Loucy (cell line): ENCODE results near the gene VCX3A.

ENCODE experiments used
- H2AFZ ChIP-seq: fragments of 200-600 bp; sonication (generic); 2 replicates; pipeline ENCODE4 v1.6.0; 2016; ENCODE audit warnings: antibody characterized with exemption, mild to moderate bottlenecking, low read length, moderate library complexity
- H3F3A ChIP-seq: fragments of 200-600 bp; 2 replicates; pipeline ENCODE4 v1.6.0; 2016; ENCODE audit warnings: antibody characterized with exemption, low read depth, mild to moderate bottlenecking
- H3K27me3 ChIP-seq: fragments of 200-600 bp; sonication (generic); 2 replicates; pipeline ENCODE4 v1.6.1; 2014; ENCODE audit warnings: low read length, mild to moderate bottlenecking; ENCODE audit not compliant: insufficient read depth, poor library complexity, severe bottlenecking
- H3K36me3 ChIP-seq: fragments of 200-600 bp; sonication (generic); 2 replicates; pipeline ENCODE4 v1.6.1; 2016; ENCODE audit warnings: low read length; ENCODE audit not compliant: insufficient read depth
- H3K4me1 ChIP-seq: fragments of 200-600 bp; sonication (generic); 2 replicates; pipeline ENCODE4 v1.5.1; 2014; ENCODE audit warnings: low read length, mild to moderate bottlenecking; ENCODE audit not compliant: insufficient read depth, poor library complexity, severe bottlenecking
- H3K4me2 ChIP-seq: fragments of 200-600 bp; sonication (generic); 2 replicates; pipeline ENCODE4 v1.6.0; 2014; ENCODE audit warnings: antibody characterized with exemption, low read length, low read depth, mild to moderate bottlenecking; ENCODE audit not compliant: poor library complexity, severe bottlenecking
- H3K4me3 ChIP-seq: fragments of 200-600 bp; sonication (generic); 2 replicates; pipeline ENCODE4 v1.5.1; 2014; ENCODE audit warnings: low read length, mild to moderate bottlenecking, mixed read lengths; ENCODE audit not compliant: poor library complexity, severe bottlenecking
- H3K79me2 ChIP-seq: fragments of 200-600 bp; sonication (generic); 2 replicates; pipeline ENCODE4 v1.6.1; 2014; ENCODE audit warnings: low read length; ENCODE audit not compliant: insufficient read depth
- H3K9ac ChIP-seq: fragments of 200-600 bp; sonication (generic); 2 replicates; pipeline ENCODE4 v1.6.0; 2014; ENCODE audit warnings: mild to moderate bottlenecking, low read depth, low read length, moderate library complexity; ENCODE audit not compliant: poor library complexity, severe bottlenecking
- H3K9me2 ChIP-seq: fragments of 200-600 bp; sonication (generic); replicated peaks from 2 replicates; pipeline ENCODE4 v1.6.1; 2016; ENCODE audit warnings: low read depth, low read length, mixed read lengths
- H3K9me3 ChIP-seq: fragments of 200-600 bp; sonication (generic); 2 replicates; pipeline ENCODE4 v1.6.1; 2014; ENCODE audit warnings: mild to moderate bottlenecking, antibody characterized with exemption, low read length, low read depth; ENCODE audit not compliant: insufficient read depth
- H4K20me1 ChIP-seq: fragments of 200-600 bp; sonication (generic); 2 replicates; pipeline ENCODE4 v1.6.0; 2014; ENCODE audit warnings: antibody characterized with exemption, low read length, mild to moderate bottlenecking; ENCODE audit not compliant: insufficient read depth, poor library complexity, severe bottlenecking
- CTCF ChIP-seq: fragments of 200-600 bp; sonication (generic); conservative IDR thresholded peaks from 2 replicates; pipeline ENCODE4 v1.5.1; 2014; ENCODE audit warnings: mild to moderate bottlenecking, antibody characterized with exemption, low read length
- EZH2phosphoT487 ChIP-seq: fragments of 200-600 bp; IDR thresholded peaks from 2 replicates; pipeline ENCODE4 v1.6.1; 2018; ENCODE audit warnings: antibody characterized with exemption, mild to moderate bottlenecking, moderate library complexity, borderline replicate concordance

Gene VCX3A

GRCh38 chrX:6505960-6506359 lies 29.0 kb downstream of the VCX3A start:
- no peaks in the 10 kb centered on the region for H3K9me2 ChIP-seq
- no peaks in the 10 kb centered on the region for H3F3A ChIP-seq
- H2AFZ ChIP-seq: no peak overlapping the region
- no peak overlapping the region for H3K4me3 ChIP-seq
- no peaks in the 10 kb centered on the region for H3K36me3 ChIP-seq
- no peaks in the 10 kb centered on the region for H3K27me3 ChIP-seq
- no peak overlapping the region for H3K4me2 ChIP-seq
- H3K79me2 ChIP-seq: no peaks in the 10 kb centered on the region
- no peaks in the 10 kb centered on the region for H3K9me3 ChIP-seq
- H3K4me1 ChIP-seq: no peaks in the 10 kb centered on the region
- H4K20me1 ChIP-seq: no peaks in the 10 kb centered on the region
- no peak overlapping the region for H3K9ac ChIP-seq
- TF ChIP-seq CTCF: no peak
- TF ChIP-seq EZH2phosphoT487: no peak

- Histone ChIP-seq H2AFZ (no peak overlapping the region), H3K27me3 (no peaks in the 10 kb centered on the region), H3K9me3 (no peaks in the 10 kb centered on the region), H3K79me2 (no peaks in the 10 kb centered on the region), H4K20me1 (no peaks in the 10 kb centered on the region), H3K4me1 (no peaks in the 10 kb centered on the region), H3K9me2 (no peaks in the 10 kb centered on the region), H3K4me2 (no peak overlapping the region), H3F3A (no peaks in the 10 kb centered on the region), H3K9ac (no peak overlapping the region), H3K4me3 (no peak overlapping the region), H3K36me3 (no peaks in the 10 kb centered on the region)
- no peak for TF ChIP-seq CTCF
- no peak for TF ChIP-seq EZH2phosphoT487
These were observed 34.2 kb downstream of the VCX3A start for GRCh38 chrX:6500719-6501118.

GRCh38 chrX:6498324-6498723 lies 36.6 kb downstream of the VCX3A start:
- no peak overlapping the region for H3K4me2 ChIP-seq
- no peaks in the 10 kb centered on the region for H3K4me1 ChIP-seq
- H3K27me3 ChIP-seq: no peaks in the 10 kb centered on the region
- no peaks in the 10 kb centered on the region for H3K9me2 ChIP-seq
- no peak overlapping the region for H2AFZ ChIP-seq
- TF ChIP-seq CTCF: no peak
- no peak for TF ChIP-seq EZH2phosphoT487
- H3F3A ChIP-seq: no peaks in the 10 kb centered on the region
- H3K79me2 ChIP-seq: no peaks in the 10 kb centered on the region
- H3K4me3 ChIP-seq: no peak overlapping the region
- H3K9me3 ChIP-seq: no peaks in the 10 kb centered on the region
- no peak overlapping the region for H3K9ac ChIP-seq
- H4K20me1 ChIP-seq: no peaks in the 10 kb centered on the region
- H3K36me3 ChIP-seq: no peaks in the 10 kb centered on the region
